Testis (tissue), 2 donors: Measurements from ENCODE around the gene RACK1.
"Not testable (repeated sequence)": the region's sequence is repeated elsewhere in the genome, so short reads cannot be mapped to it uniquely, and the experiment has no call there.

Experiments used
- POLR2A ChIP-seq: fragments of 450-650 bp; IDR thresholded peaks from one replicate; pipeline ENCODE4 v1.6.1; 2017; ENCODE audit warnings: antibody characterized with exemption, mild to moderate bottlenecking, moderate library complexity
- TF ChIP-seq, protein P1 (sequence below), 3 experiments: fragments of 450-650 bp in 2 of 3; fragments of 200-600 bp in 1 of 3; sonication (generic) in 1 of 3; IDR thresholded peaks; one replicate each; pipeline ENCODE4 v1.5.1; 2016 to 2019; ENCODE audit warnings: antibody characterized with exemption in 3 of 3, mild to moderate bottlenecking in 2 of 3, moderate library complexity in 1 of 3

DNA sequence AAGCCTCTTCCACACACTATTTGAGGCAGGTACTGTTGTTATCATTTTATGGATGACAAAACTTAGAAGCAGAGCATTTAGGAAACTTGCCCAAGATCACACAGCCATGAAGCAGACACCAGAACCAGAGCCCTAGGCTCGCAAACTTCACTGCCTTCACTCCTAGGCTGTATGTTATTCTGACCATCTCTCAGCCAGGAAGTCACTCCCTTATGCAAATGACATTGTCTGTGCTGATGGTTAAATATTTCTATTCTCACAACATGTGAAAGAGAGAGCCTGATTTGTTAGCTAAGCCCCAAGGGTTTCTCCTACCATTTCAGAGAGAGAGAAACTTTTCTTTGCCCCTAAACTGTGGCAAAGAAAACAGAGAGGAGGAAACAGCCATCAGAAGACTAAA, 43.6 kb upstream of the RACK1 start:
- TF ChIP-seq, protein P1, sequence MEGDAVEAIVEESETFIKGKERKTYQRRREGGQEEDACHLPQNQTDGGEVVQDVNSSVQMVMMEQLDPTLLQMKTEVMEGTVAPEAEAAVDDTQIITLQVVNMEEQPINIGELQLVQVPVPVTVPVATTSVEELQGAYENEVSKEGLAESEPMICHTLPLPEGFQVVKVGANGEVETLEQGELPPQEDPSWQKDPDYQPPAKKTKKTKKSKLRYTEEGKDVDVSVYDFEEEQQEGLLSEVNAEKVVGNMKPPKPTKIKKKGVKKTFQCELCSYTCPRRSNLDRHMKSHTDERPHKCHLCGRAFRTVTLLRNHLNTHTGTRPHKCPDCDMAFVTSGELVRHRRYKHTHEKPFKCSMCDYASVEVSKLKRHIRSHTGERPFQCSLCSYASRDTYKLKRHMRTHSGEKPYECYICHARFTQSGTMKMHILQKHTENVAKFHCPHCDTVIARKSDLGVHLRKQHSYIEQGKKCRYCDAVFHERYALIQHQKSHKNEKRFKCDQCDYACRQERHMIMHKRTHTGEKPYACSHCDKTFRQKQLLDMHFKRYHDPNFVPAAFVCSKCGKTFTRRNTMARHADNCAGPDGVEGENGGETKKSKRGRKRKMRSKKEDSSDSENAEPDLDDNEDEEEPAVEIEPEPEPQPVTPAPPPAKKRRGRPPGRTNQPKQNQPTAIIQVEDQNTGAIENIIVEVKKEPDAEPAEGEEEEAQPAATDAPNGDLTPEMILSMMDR (IDR thresholded peaks at IDR 0.05), result not testable (repeated sequence)
- TF ChIP-seq POLR2A, result not testable (repeated sequence)
